ENCODE data around the gene MAB21L4. TPM values are rescaled to one million over a fixed set of nuclear protein-coding genes. Genes with fewer than 3 reads are reported as not detected.

Gene MAB21L4
- total RNA-seq, 4 donors from 2014 or later = not detected

- DNase-seq (ENCODE audit: low spot score) = no peak
- no peak for ATAC-seq (ENCODE audit: low FRiP score)
- TF ChIP-seq CTCF (IDR thresholded peaks at IDR 0.05) = no peak
These were observed 4.3 kb upstream of the MAB21L4 start for GRCh38 chr2:240900141-240900860.

- no peak for TF ChIP-seq CTCF (IDR thresholded peaks at IDR 0.05)
- DNase-seq (ENCODE audit: low spot score) = no peak
- no peak for ATAC-seq (ENCODE audit: low FRiP score)
These were observed 3.5 kb upstream of the MAB21L4 start for GRCh38 chr2:240899468-240899865.

GRCh38 chr2:240898731-240899467, 2.9 kb upstream of the MAB21L4 start:
- ATAC-seq (ENCODE audit: low FRiP score) (no peak), DNase-seq (ENCODE audit: low spot score) (no peak)
- no peak for TF ChIP-seq CTCF (IDR thresholded peaks at IDR 0.05)

- ATAC-seq (ENCODE audit: low FRiP score) (peak; percentile 31), DNase-seq (ENCODE audit: low spot score) (no peak)
- TF ChIP-seq CTCF (IDR thresholded peaks at IDR 0.05) = no peak
These were observed 2.3 kb upstream of the MAB21L4 start for GRCh38 chr2:240898108-240898730.

- ATAC-seq (ENCODE audit: low FRiP score) (no peak), DNase-seq (ENCODE audit: low spot score) (no peak)
- TF ChIP-seq CTCF (IDR thresholded peaks at IDR 0.05) = no peak
These were observed 1.1 kb upstream of the MAB21L4 start for GRCh38 chr2:240896871-240897692.

- TF ChIP-seq CTCF (IDR thresholded peaks at IDR 0.05) = no peak
- DNase-seq (ENCODE audit: low spot score) (no peak), ATAC-seq (ENCODE audit: low FRiP score) (no peak)
These were observed 438 bp upstream of the MAB21L4 start for GRCh38 chr2:240896394-240896793.

All from omental fat pad (tissue), 4 donors.